Right lobe of liver (tissue), 4 donors: ENCODE data around the gene HAUS7.

Experiments used
- CTCF ChIP-seq, 4 donors: fragments of 200-600 bp in 3 of 4; fragments of 450-650 bp in 1 of 4; IDR thresholded peaks; one replicate each; pipeline versions ENCODE4 v1.5.1 to v1.8.0; 2016 to 2022; ENCODE audit warnings: antibody characterized with exemption in 4 of 4, mild to moderate bottlenecking in 2 of 4
- POLR2A ChIP-seq: fragments of 450-650 bp; IDR thresholded peaks from one replicate; pipeline ENCODE4 v1.6.1; 2017; ENCODE audit warnings: antibody characterized with exemption, mild to moderate bottlenecking
- donor health status: DM: no; HTN: no; CAD: no.
- donor health status: DM: no; HTN: no; CAD: no.
- donor health status: DM: no; HTN: yes; CAD: no.

GRCh38 chrX:153500676-153501280 is 30.4 kb upstream of the HAUS7 start:
- TF ChIP-seq CTCF (IDR thresholded peaks at IDR 0.05) (no peak), POLR2A (no peak)
